Heart left ventricle (tissue), 13 donors: ENCODE data around the gene RPL18A.

Experiments
- CTCF ChIP-seq, 12 donors: fragments of 200-600 bp; sonication (generic) in 4 of 12; IDR thresholded peaks; one replicate each; pipeline versions ENCODE4 v1.5.0 to v1.8.0; 2018 to 2022; ENCODE audit warnings: antibody characterized with exemption in 12 of 12, mild to moderate bottlenecking in 5 of 12
- POLR2A ChIP-seq, 2 donors: fragments of 450-650 bp; IDR thresholded peaks; one replicate each; pipeline ENCODE4 v1.6.1; 2017; ENCODE audit warnings: antibody characterized with exemption in 2 of 2, mild to moderate bottlenecking in 2 of 2, moderate library complexity in 2 of 2
- donor health status: ischemic (EF 13 %, LVEDD 7.1; RV severe dilation, severe dysfunction).
- donor health status: DM: no; HTN: yes; CAD: no.
- donor health status: DM: no; HTN: no; CAD: no.
- donor health status: ischemic (EF 25% LVEDD 6.9; RV normal size, moderate dysfunction).
- donor health status: ischemic (EF 25% LVEDD 5.7; RV mildly dilated, moderate dysfunction).
- donor health status: ischemic (EF 35%, LVEDD 5.7; RV mildly dilated, moderate dysfunction).
- donor health status: nonischemic (EF 11% LVEDD 7.7; RV severe dilation, severe dysfunction).
- donor health status: DM: yes; HTN: yes; CAD: no.
- donor health status: PGD.
- donor health status: ischemic (EF 29% LVEDD 5.4; RV normal size, mild dysfunction).
- donor health status: nonischemic (EF 23%, LVEDD 6.1; RV moderate dilation, normal function).

- no peak for TF ChIP-seq POLR2A (IDR thresholded peaks at IDR 0.05)
- no peak for TF ChIP-seq CTCF (IDR thresholded peaks at IDR 0.05)
Measured at GRCh38 chr19:17836530-17836929, 23.2 kb upstream of the RPL18A start.
